Osteoblast (primary cell): ENCODE data around the gene LY6G6F. TPM values are rescaled to one million over a fixed set of nuclear protein-coding genes. Genes with fewer than 3 reads are reported as not detected.

ENCODE experiments used
- DNase-seq: peaks from one replicate; pipeline ENCODE4 v3.0.0; 2011; ENCODE audit warnings: low spot score, mixed read lengths; ENCODE audit not compliant: insufficient read length; ENCODE audit errors: missing footprints
- H2AFZ ChIP-seq: 2 replicates; pipeline ENCODE4 v1.6.0; 2011; ENCODE audit warnings: mild to moderate bottlenecking, low read length
- H3K27ac ChIP-seq: 2 replicates; pipeline ENCODE4 v1.5.1; 2011; ENCODE audit warnings: mild to moderate bottlenecking, low read depth, low read length, moderate library complexity
- H3K27me3 ChIP-seq: 2 replicates; pipeline ENCODE4 v1.6.0; 2012; ENCODE audit warnings: mild to moderate bottlenecking, control low read depth, inconsistent platforms, low read length, moderate library complexity; ENCODE audit not compliant: insufficient read depth
- H3K36me3 ChIP-seq: 2 replicates; pipeline ENCODE4 v1.5.1; 2011; ENCODE audit warnings: mild to moderate bottlenecking, low read length, control low read depth, moderate library complexity; ENCODE audit not compliant: insufficient read depth
- H3K4me1 ChIP-seq: 2 replicates; pipeline ENCODE4 v1.5.1; 2011; ENCODE audit warnings: mild to moderate bottlenecking, low read length, control low read depth, moderate library complexity; ENCODE audit not compliant: insufficient read depth
- H3K4me2 ChIP-seq: 2 replicates; pipeline ENCODE4 v1.6.0; 2011; ENCODE audit warnings: mild to moderate bottlenecking, low read length; ENCODE audit not compliant: insufficient read depth
- H3K4me3 ChIP-seq: fragments of 200-600 bp; sonication (generic); 3 replicates; pipeline ENCODE4 v1.5.1; 2012; ENCODE audit warnings: mild to moderate bottlenecking, low read length, inconsistent platforms; ENCODE audit not compliant: insufficient read depth
- H3K79me2 ChIP-seq: 2 replicates; pipeline ENCODE4 v1.6.0; 2012; ENCODE audit warnings: mild to moderate bottlenecking, low read length, control low read depth, inconsistent platforms; ENCODE audit not compliant: insufficient read depth
- H3K9me3 ChIP-seq: 2 replicates; pipeline ENCODE4 v1.5.1; 2011; ENCODE audit warnings: low read depth, low read length, control low read depth
- H4K20me1 ChIP-seq: 2 replicates; pipeline ENCODE4 v1.6.0; 2012; ENCODE audit warnings: mild to moderate bottlenecking, low read length, control low read depth; ENCODE audit not compliant: insufficient read depth
- total RNA-seq: library from RNA; depleted of rRNA; stranded (reverse); fragments of >200 nt; gene quantifications from 2 replicates; pipeline ENCODE4 v1.2.3, GENCODE V29; 2012
- TF ChIP-seq, protein P1 (sequence below): IDR thresholded peaks from 2 replicates; pipeline ENCODE4 v1.5.1; 2011; ENCODE audit warnings: mild to moderate bottlenecking, low read depth, low read length, moderate library complexity; ENCODE audit errors: extremely low read depth

Gene LY6G6F
- total RNA-seq, 1 donor, result not detected

DNA sequence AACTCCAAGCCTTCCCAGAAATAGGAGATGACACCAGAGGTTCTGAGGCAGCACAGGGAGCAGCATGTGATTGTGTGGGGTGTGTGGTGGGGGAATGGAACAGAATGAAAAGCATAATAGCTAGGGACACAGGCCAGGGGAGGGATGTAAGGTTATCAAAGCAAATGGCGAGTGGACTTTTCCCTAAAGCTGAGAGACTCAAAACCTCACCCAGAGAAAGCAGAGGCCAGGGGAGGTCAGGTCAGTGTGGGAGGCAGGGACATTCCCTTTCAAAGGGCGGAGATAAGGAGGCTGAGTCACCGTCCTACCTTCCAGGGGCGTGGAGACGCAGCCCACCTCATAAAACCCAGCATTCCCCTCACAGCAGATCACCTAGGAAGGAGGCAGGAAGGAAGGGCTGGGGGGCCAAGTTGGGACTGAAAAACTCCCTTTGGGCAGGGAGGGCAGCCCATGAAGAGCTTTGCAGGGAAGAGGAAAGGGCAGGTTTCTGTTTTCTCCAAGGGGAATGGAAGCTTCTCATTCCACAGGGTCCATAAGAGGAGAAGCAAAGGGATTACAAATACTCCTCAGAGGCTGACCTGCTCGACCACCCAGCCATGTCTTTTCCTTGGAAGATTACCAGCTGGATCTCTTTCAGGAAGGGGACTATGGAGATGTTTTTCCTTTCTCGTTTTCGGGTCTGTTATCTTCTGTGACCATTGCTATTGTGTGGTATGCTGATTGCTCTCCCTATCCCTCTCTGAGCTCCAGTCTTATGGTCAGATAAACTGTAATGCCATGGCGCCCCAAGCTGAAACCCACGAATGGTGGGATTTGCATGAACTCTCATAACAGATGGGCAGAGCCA lies 16.2 kb upstream of the LY6G6F start:
- Histone ChIP-seq H3K4me2 (no peak overlapping the region), H3K27me3 (no peaks in the 10 kb centered on the region), H2AFZ (no peak overlapping the region), H3K9me3 (no peaks in the 10 kb centered on the region), H4K20me1 (peaks cover 5% of the 10 kb centered on the region), H3K4me1 (no peaks in the 10 kb centered on the region), H3K79me2 (no peaks in the 10 kb centered on the region), H3K27ac (no peak overlapping the region), H3K4me3 (no peak overlapping the region), H3K36me3 (peaks cover 78% of the 10 kb centered on the region)
- DNase-seq, result no peak
- TF ChIP-seq, protein P1, sequence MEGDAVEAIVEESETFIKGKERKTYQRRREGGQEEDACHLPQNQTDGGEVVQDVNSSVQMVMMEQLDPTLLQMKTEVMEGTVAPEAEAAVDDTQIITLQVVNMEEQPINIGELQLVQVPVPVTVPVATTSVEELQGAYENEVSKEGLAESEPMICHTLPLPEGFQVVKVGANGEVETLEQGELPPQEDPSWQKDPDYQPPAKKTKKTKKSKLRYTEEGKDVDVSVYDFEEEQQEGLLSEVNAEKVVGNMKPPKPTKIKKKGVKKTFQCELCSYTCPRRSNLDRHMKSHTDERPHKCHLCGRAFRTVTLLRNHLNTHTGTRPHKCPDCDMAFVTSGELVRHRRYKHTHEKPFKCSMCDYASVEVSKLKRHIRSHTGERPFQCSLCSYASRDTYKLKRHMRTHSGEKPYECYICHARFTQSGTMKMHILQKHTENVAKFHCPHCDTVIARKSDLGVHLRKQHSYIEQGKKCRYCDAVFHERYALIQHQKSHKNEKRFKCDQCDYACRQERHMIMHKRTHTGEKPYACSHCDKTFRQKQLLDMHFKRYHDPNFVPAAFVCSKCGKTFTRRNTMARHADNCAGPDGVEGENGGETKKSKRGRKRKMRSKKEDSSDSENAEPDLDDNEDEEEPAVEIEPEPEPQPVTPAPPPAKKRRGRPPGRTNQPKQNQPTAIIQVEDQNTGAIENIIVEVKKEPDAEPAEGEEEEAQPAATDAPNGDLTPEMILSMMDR, result no peak

- Histone ChIP-seq H3K36me3 (peaks cover 76% of the 10 kb centered on the region), H4K20me1 (peaks cover 5% of the 10 kb centered on the region), H3K9me3 (no peaks in the 10 kb centered on the region), H2AFZ (no peak overlapping the region), H3K4me3 (no peak overlapping the region), H3K27ac (no peak overlapping the region), H3K79me2 (no peaks in the 10 kb centered on the region), H3K4me1 (no peaks in the 10 kb centered on the region), H3K27me3 (no peaks in the 10 kb centered on the region), H3K4me2 (no peak overlapping the region)
- TF ChIP-seq, protein P1, result no peak
- no peak for DNase-seq
These were observed 15.6 kb upstream of the LY6G6F start for GRCh38 chr6:31691078-31691463.

DNA sequence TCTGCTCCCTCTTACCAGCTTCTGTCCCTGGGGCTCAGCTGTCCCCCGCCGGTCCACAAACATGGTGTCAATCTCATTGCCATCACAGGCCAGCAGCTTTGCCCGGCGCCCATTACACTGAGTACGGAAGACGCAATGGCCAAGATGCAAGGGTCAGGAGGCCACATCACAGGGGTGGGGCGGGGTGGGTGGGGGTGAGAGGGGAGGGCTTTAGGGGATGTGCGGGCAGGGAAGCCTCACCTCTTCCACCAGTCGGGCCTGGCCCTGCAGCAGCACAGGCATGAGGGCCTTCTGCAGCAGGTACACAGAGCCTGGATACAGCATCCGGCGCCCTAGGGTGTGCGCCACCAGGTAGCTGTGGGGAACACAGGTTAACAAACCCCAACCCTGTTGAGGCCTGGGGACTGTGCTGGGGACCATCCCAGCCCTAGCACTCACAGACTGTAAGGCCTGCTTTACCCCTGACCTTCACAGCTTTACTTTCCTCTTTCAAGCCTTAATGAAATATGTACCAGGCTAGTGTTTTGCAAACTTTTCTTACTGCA lies 15.0 kb upstream of the LY6G6F start:
- no peak overlapping the region for H2AFZ ChIP-seq
- no peak for DNase-seq
- H3K27me3 ChIP-seq, result no peaks in the 10 kb centered on the region
- peaks cover 74% of the 10 kb centered on the region for H3K36me3 ChIP-seq
- H3K4me2 ChIP-seq, result no peak overlapping the region
- H3K9me3 ChIP-seq, result no peaks in the 10 kb centered on the region
- no peaks in the 10 kb centered on the region for H3K79me2 ChIP-seq
- peaks cover 5% of the 10 kb centered on the region for H4K20me1 ChIP-seq
- H3K4me1 ChIP-seq, result no peaks in the 10 kb centered on the region
- H3K4me3 ChIP-seq, result no peak overlapping the region
- H3K27ac ChIP-seq, result no peak overlapping the region
- TF ChIP-seq, protein P1, result no peak

DNA sequence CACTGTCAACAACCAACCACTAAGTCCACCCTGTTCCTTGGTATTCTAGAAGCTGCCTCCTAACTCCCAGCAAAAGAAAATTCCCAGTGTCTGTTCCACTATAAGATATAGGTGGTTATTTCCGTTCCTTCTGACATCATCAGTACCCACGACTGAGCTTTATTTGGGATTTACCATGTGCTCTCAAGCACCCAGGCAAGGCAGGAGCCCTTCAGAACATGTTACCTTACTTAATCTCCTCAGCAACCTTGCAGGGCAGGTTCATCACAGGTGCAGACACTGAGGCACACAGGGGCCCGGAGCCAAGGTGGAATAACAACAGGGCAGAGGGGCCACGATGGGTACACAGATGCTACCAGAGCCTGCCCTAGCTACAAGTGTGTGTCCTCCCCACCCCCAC lies 14.3 kb upstream of the LY6G6F start:
- Histone ChIP-seq H3K79me2 (no peaks in the 10 kb centered on the region), H4K20me1 (peaks cover 6% of the 10 kb centered on the region), H3K36me3 (peaks cover 73% of the 10 kb centered on the region), H3K9me3 (no peaks in the 10 kb centered on the region), H3K4me1 (no peaks in the 10 kb centered on the region), H3K27me3 (no peaks in the 10 kb centered on the region), H2AFZ (no peak overlapping the region), H3K4me2 (no peak overlapping the region), H3K4me3 (no peak overlapping the region), H3K27ac (no peak overlapping the region)
- no peak for DNase-seq
- TF ChIP-seq, protein P1, result no peak
